SU-DHL-6 (cell line): ENCODE results near the gene FIBCD1.

Experiments
- CTCF ChIP-seq: fragments of 200-600 bp; sonication (generic); IDR thresholded peaks from one replicate; pipeline ENCODE4 v1.5.1; 2017; ENCODE audit warnings: antibody characterized with exemption, mild to moderate bottlenecking, low read length, moderate library complexity; ENCODE audit not compliant: insufficient read depth, poor library complexity, severe bottlenecking
- EZH2phosphoT487 ChIP-seq: fragments of 200-600 bp; sonication (generic), shearing (Covaris generic); conservative IDR thresholded peaks from 2 replicates; pipeline ENCODE4 v1.6.1; 2018; ENCODE audit warnings: mild to moderate bottlenecking, antibody characterized with exemption, low read length, moderate library complexity, mixed read lengths

- TF ChIP-seq CTCF (no peak), EZH2phosphoT487 (no peak)
Measured at GRCh38 chr9:130905125-130905901, 33.7 kb downstream of the FIBCD1 start.
